BJ (cell line): ENCODE data around the gene NOL4. TPM values are rescaled to one million over a fixed set of nuclear protein-coding genes. Genes with fewer than 3 reads are reported as not detected.
"Not testable (repeated sequence)": the region's sequence is repeated elsewhere in the genome, so short reads cannot be mapped to it uniquely, and the experiment has no call there.

Experiments
- CTCF ChIA-PET: fragments of 350-600 bp; formaldehyde crosslinking; extraction: SDS; loops from one replicate; lab custom pipeline; 2021; ENCODE audit warnings: antibody characterized with exemption, inconsistent platforms; lab: Yijun Ruan, JAX
- POLR2A ChIA-PET: fragments of 300-600 bp; sonication (Branson Sonifier 250); formaldehyde crosslinking; extraction: SDS; loops from one replicate; lab custom pipeline; 2021; ENCODE audit warnings: antibody characterized with exemption; lab: Charles Lee
- DNase-seq: peaks from one replicate; pipeline ENCODE4 v3.0.0-alpha.2; 2011; ENCODE audit warnings: low read depth
- H3K27me3 ChIP-seq: 2 replicates; pipeline ENCODE4 v1.6.0; 2011; ENCODE audit warnings: low read length; ENCODE audit not compliant: control insufficient read depth, insufficient read depth
- H3K36me3 ChIP-seq: 2 replicates; pipeline ENCODE4 v1.5.1; 2011; ENCODE audit warnings: low read length; ENCODE audit not compliant: control insufficient read depth, insufficient read depth
- H3K4me3 ChIP-seq: 2 replicates; pipeline ENCODE4 v1.5.1; 2011; ENCODE audit warnings: low read depth, mild to moderate bottlenecking, control low read depth, low read length
- CTCF ChIP-seq: IDR thresholded peaks from 2 replicates; pipeline ENCODE4 v1.5.1; 2011; ENCODE audit warnings: low read depth, mild to moderate bottlenecking, control low read depth, inconsistent platforms, low read length, moderate library complexity; ENCODE audit not compliant: insufficient read depth
- polyA minus RNA-seq: library from RNA; depleted of rRNA, polyadenylated mRNA; stranded (reverse); fragments of >200 nt; gene quantifications from 2 replicates; pipeline ENCODE4 v1.2.3, GENCODE V29; 2011; rRNA and poly(A)+ RNA removed
- polyA plus RNA-seq: library from polyadenylated mRNA; depleted of rRNA; stranded (reverse); fragments of >200 nt; gene quantifications from 2 replicates; pipeline ENCODE4 v1.2.3, GENCODE V29; 2011; rRNA removed

Gene NOL4
- polyA plus RNA-seq (not detected in 2 replicates), polyA minus RNA-seq (not detected in 2 replicates)

GRCh38 chr18:34224423-34225217, at the start of gene NOL4:
NOL4 (minus strand) TSS chr18:34224913; CDS start chr18:34223253, 1,660 bp downstream.
- H3K27me3 ChIP-seq = peaks cover 13% of the 10 kb centered on the region
- no peak within 1 kb of the TSS for H3K4me3 ChIP-seq
- no peak for DNase-seq
- no peak for TF ChIP-seq CTCF
- H3K36me3 ChIP-seq = no peaks in the 10 kb centered on the region
- POLR2A ChIA-PET = no interaction called here
- CTCF ChIA-PET = no interaction called here

GRCh38 chr18:34266029-34266428, 41.3 kb upstream of the NOL4 start:
- CTCF ChIA-PET, POLR2A ChIA-PET: not testable (repeated sequence)

GRCh38 chr18:34261865-34262780, 37.4 kb upstream of the NOL4 start:
- no peaks in the 10 kb centered on the region for H3K36me3 ChIP-seq
- H3K4me3 ChIP-seq = no peak overlapping the region
- ChIA-PET CTCF (no interaction called here), POLR2A (no interaction called here)
- no peak for TF ChIP-seq CTCF
- H3K27me3 ChIP-seq = no peaks in the 10 kb centered on the region
- DNase-seq = no peak

More at GRCh38 chr18:34266029-34266428, 41.3 kb upstream of the NOL4 start:
- H3K4me3 ChIP-seq, H3K27me3 ChIP-seq, DNase-seq, H3K36me3 ChIP-seq: not testable (repeated sequence)

- CTCF ChIA-PET = no interaction called here
- TF ChIP-seq CTCF = no peak
- no peak for DNase-seq
- Histone ChIP-seq H3K36me3 (no peaks in the 10 kb centered on the region), H3K27me3 (no peaks in the 10 kb centered on the region), H3K4me3 (no peak overlapping the region)
- POLR2A ChIA-PET = no interaction called here
Measured at GRCh38 chr18:34258176-34258575, 33.5 kb upstream of the NOL4 start.

GRCh38 chr18:34251919-34252318, 27.2 kb upstream of the NOL4 start:
- Histone ChIP-seq H3K4me3 (no peak overlapping the region), H3K27me3 (no peaks in the 10 kb centered on the region), H3K36me3 (no peaks in the 10 kb centered on the region)
- CTCF ChIA-PET = interaction anchor here (0.5 to 1.0 kb wide), 2 partner anchors 14 to 424 kb away, joined by 3 read pairs; no protein-coding TSS in a partner anchor
- no peak for DNase-seq
- POLR2A ChIA-PET = no interaction called here
- no peak for TF ChIP-seq CTCF
